A549 (cell line): Measurements from ENCODE around the gene APELA. TPM values are rescaled to one million over a fixed set of nuclear protein-coding genes. Genes with fewer than 3 reads are reported as not detected.

Experiments
- ATAC-seq, 2 experiments: fragments of 200-7000 bp in 1 of 2; fragments of >200 bp in 1 of 2; cut with Nextera tagmentation in 1 of 2; cut with Tn5 transposase in 1 of 2; 3 replicates each; pipeline versions ENCODE4 v1.8.0 to v1.9.1; 2018 to 2020; ENCODE audit warnings: mild to moderate bottlenecking in 1 of 2, moderate library complexity in 1 of 2
- CTCF ChIA-PET: fragments of 300-600 bp; sonication (Branson Sonifier 250); formaldehyde crosslinking; extraction: SDS; loops from one replicate; lab custom pipeline; 2021; ENCODE audit warnings: antibody characterized with exemption, inconsistent platforms; lab: Yijun Ruan, JAX
- POLR2A ChIA-PET: fragments of 350-600 bp; formaldehyde crosslinking; extraction: SDS; loops from one replicate; lab custom pipeline; 2021; ENCODE audit warnings: antibody characterized with exemption, inconsistent platforms; lab: Yijun Ruan, JAX
- DNase-seq, 2 experiments: peaks; one replicate each; pipeline versions ENCODE4 v3.0.0 to v3.0.0-alpha.2; 2011 to 2016; ENCODE audit warnings: low read depth in 1 of 2, low spot score in 1 of 2
- FAIRE-seq: peaks from 2 replicates; lab custom pipeline; 2011; peaks lifted over from hg19 to GRCh38; lab: Jason Lieb, UNC
- H3K27ac ChIP-seq, 2 experiments: fragments of >200 bp; sonication (Bioruptor Twin); formaldehyde crosslinking; 3 replicates each; pipeline ENCODE4 v1.5.1; 2016 to 2017
- H3K4me1 ChIP-seq: fragments of >200 bp; sonication (Bioruptor Twin); formaldehyde crosslinking; 3 replicates; pipeline ENCODE4 v1.6.1; 2016
- H3K4me2 ChIP-seq: fragments of >200 bp; sonication (Bioruptor Twin); formaldehyde crosslinking; 3 replicates; pipeline ENCODE4 v1.6.1; 2016
- H3K4me3 ChIP-seq: fragments of >200 bp; sonication (Bioruptor Twin); formaldehyde crosslinking; 3 replicates; pipeline ENCODE4 v1.5.1; 2016
- H3K9me3 ChIP-seq: fragments of >200 bp; sonication (Bioruptor Twin); formaldehyde crosslinking; 3 replicates; pipeline ENCODE4 v1.6.1; 2016
- BHLHE40 ChIP-seq: IDR thresholded peaks from 2 replicates; pipeline ENCODE4 v1.6.1; 2012; ENCODE audit warnings: low read depth, low read length, inconsistent platforms
- CBX8 ChIP-seq: fragments of 200-600 bp; sonication (generic); IDR thresholded peaks from 2 replicates; pipeline ENCODE4 v1.6.1; 2016
- EHMT2 ChIP-seq: fragments of 200-600 bp; sonication (generic); IDR thresholded peaks from 2 replicates; pipeline ENCODE4 v1.6.1; 2016; ENCODE audit warnings: antibody characterized with exemption, low read depth, mild to moderate bottlenecking, moderate library complexity
- EP300 ChIP-seq, 2 experiments: fragments of >200 bp; sonication (Bioruptor Twin); formaldehyde crosslinking; IDR thresholded peaks; 2 replicates in 1 of 2; 3 replicates in 1 of 2; pipeline ENCODE4 v1.6.1; 2016 to 2017
- ESRRA ChIP-seq: fragments of 150-350 bp; IDR thresholded peaks from 2 replicates; pipeline ENCODE4 v1.6.1; 2014; ENCODE audit warnings: mild to moderate bottlenecking, low read length, borderline replicate concordance
- FOXS1 ChIP-seq: fragments of 250-450 bp; sonication (Bioruptor Pico); IDR thresholded peaks from 2 replicates; pipeline ENCODE4 v1.5.0; 2020; ENCODE audit warnings: mild to moderate bottlenecking, moderate library complexity
- GATA3 ChIP-seq: IDR thresholded peaks from 2 replicates; pipeline ENCODE4 v1.6.1; 2012; ENCODE audit warnings: borderline replicate concordance
- HOXB13 ChIP-seq: fragments of 250-450 bp; sonication (Bioruptor Pico); IDR thresholded peaks from 2 replicates; pipeline ENCODE4 v1.5.0; 2020; ENCODE audit warnings: low read depth, mild to moderate bottlenecking, moderate library complexity
- JUN ChIP-seq, 2 experiments: fragments of >200 bp; sonication (Bioruptor Twin); formaldehyde crosslinking; IDR thresholded peaks; 2 replicates in 1 of 2; 3 replicates in 1 of 2; pipeline ENCODE4 v1.6.1; 2016 to 2017
- JUNB ChIP-seq: fragments of >200 bp; sonication (Bioruptor Twin); formaldehyde crosslinking; IDR thresholded peaks from 2 replicates; pipeline ENCODE4 v1.6.1; 2016
- KDM1A ChIP-seq: fragments of 200-600 bp; sonication (generic); IDR thresholded peaks from 2 replicates; pipeline ENCODE4 v1.6.1; 2016; ENCODE audit warnings: low read depth, mild to moderate bottlenecking
- NFE2L2 ChIP-seq: fragments of 150-350 bp; conservative IDR thresholded peaks from 2 replicates; pipeline ENCODE4 v1.6.1; 2014; ENCODE audit warnings: low read length
- NPAS2 ChIP-seq: fragments of 250-450 bp; sonication (Bioruptor Pico); IDR thresholded peaks from 2 replicates; pipeline ENCODE4 v1.8.0; 2022; ENCODE audit warnings: mild to moderate bottlenecking, moderate library complexity, borderline replicate concordance
- NR3C1 ChIP-seq: fragments of >200 bp; sonication (Bioruptor Twin); formaldehyde crosslinking; IDR thresholded peaks from 3 replicates; pipeline ENCODE4 v1.6.1; 2017
- PHF8 ChIP-seq: fragments of 200-600 bp; sonication (generic); IDR thresholded peaks from 2 replicates; pipeline ENCODE4 v1.6.1; 2016; ENCODE audit warnings: low read depth, mild to moderate bottlenecking, antibody characterized with exemption, moderate library complexity, borderline replicate concordance
- ZFP36 ChIP-seq: fragments of 450-650 bp; IDR thresholded peaks from 2 replicates; pipeline ENCODE4 v1.6.1; 2014; ENCODE audit warnings: borderline replicate concordance; ENCODE audit not compliant: partially characterized antibody
- ZNF302 ChIP-seq: fragments of 250-450 bp; sonication (Bioruptor Pico); IDR thresholded peaks from 2 replicates; pipeline ENCODE4 v1.9.0; 2021; ENCODE audit warnings: inconsistent platforms, mild to moderate bottlenecking, moderate library complexity
- ZSCAN20 ChIP-seq: fragments of 250-450 bp; sonication (Bioruptor Pico); IDR thresholded peaks from 2 replicates; pipeline ENCODE4 v1.8.0; 2022; ENCODE audit warnings: mild to moderate bottlenecking, moderate library complexity
- WGBS: methylation state at CpG from one replicate; pipeline ENCODE4 v1.1.6; 2017; ENCODE audit errors: missing lambda C conversion rate; 5-methylcytosine and 5-hydroxymethylcytosine counted together
- polyA plus RNA-seq, 4 experiments: library from polyadenylated mRNA; depleted of rRNA in 3 of 4; stranded (reverse); fragments of >200 nt; fragmentation: RNase III in 1 of 4; extraction: RNeasy Plus Mini Kit Qiagen cat#74134 plus additional on column Dnase treatment in 1 of 4; gene quantifications; 2 replicates in 3 of 4; 3 replicates in 1 of 4; pipeline ENCODE4 v1.2.3, GENCODE V29; 2011 to 2017
- TF ChIP-seq, protein P1 (sequence below): IDR thresholded peaks from 2 replicates; pipeline ENCODE4 v1.6.1; 2012; ENCODE audit warnings: low read depth, borderline replicate concordance
- TF ChIP-seq, protein P2 (sequence below): fragments of >200 bp; sonication (Bioruptor Twin); formaldehyde crosslinking; IDR thresholded peaks from 3 replicates; pipeline ENCODE4 v1.5.1; 2016
- TF ChIP-seq, protein P3 (sequence below): IDR thresholded peaks from 2 replicates; pipeline ENCODE4 v1.6.1; 2012
- TF ChIP-seq, protein P4 (sequence below): fragments of >200 bp; sonication (Bioruptor Twin); formaldehyde crosslinking; IDR thresholded peaks from 3 replicates; pipeline ENCODE4 v1.6.1; 2016

APELA gene
- polyA plus RNA-seq, 2 of the 4 experiments (the other 2 are of a cell fraction) = not detected

DNA sequence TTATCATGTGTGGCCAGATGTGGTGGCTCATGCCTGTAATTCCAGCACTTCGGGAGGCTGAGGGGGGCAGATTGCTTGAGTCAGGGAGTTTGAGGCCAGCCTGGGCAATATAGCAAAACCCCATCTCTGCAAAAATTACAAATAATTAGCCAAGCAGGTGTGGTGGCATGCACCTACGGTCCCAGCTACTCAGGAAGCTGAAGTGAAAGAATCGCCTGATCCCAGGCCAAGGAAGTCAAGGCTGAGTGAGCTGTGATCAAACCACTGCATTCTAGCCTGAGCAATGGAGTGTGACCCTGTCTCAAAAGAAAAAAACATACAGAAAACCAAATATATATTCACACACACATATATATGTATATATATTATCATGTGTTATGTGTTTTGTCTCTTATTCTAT is 15.0 kb downstream of the APELA start (continued):
- TF ChIP-seq JUN (IDR thresholded peaks at IDR 0.05) = no peak

DNA sequence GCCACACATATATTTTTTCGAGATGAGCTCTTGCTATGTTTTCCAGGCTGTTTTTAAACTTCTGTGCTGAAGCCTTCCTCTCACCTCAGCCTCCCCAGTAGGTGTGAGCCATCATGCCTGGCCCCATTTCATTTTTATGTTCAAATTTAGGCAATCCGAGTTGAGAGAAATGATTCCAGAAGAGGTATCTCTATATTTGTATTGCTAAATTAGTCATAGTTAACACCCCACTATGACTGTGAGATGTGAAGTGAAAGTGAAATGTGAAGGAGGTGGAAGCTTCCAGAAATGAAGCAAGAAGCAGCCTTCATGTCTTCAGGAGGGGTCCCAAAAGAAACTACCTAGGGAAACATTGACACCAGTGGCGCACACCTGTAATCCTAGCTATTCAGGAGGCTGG is 17.7 kb downstream of the APELA start:
- 27% methylated on average over 3 of the region's 3 CpGs for WGBS
- POLR2A ChIA-PET = no interaction called here
- CTCF ChIA-PET = no interaction called here

DNA sequence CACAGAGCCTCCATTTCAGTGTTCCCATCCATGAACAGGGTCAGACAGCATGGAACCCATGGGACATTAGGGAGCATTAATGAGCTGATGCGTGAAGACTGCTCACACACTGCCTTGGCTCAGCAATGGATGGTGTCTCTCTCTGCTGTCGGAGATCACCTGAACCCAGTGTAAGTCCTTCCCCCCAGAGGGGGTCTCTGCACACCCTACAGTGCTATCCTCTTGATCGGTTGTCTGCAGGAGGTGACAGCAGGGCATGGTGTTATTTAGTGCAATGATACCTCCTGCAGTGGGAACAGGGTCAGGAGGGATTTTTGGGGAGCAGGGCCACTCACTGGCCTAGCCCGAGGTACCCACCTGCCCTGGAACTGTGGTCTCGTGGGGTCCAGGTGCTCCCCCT is 25.6 kb downstream of the APELA start:
- Histone ChIP-seq H3K4me1 (no peaks in the 10 kb centered on the region), H3K27ac (no peak overlapping the region), H3K9me3 (no peaks in the 10 kb centered on the region)
- DNase-seq = no peak
- POLR2A ChIA-PET = no interaction called here
- no peak for ATAC-seq
- no peak for FAIRE-seq
- TF ChIP-seq FOXS1 (no peak), NFE2L2 (no peak), ZNF302 (CRISPR knock-in tag) (no peak), HOXB13 (CRISPR knock-in tag) (no peak), ZFP36 (no peak), JUNB (no peak), ZSCAN20 (CRISPR knock-in tag) (no peak)
- TF ChIP-seq, protein P1, sequence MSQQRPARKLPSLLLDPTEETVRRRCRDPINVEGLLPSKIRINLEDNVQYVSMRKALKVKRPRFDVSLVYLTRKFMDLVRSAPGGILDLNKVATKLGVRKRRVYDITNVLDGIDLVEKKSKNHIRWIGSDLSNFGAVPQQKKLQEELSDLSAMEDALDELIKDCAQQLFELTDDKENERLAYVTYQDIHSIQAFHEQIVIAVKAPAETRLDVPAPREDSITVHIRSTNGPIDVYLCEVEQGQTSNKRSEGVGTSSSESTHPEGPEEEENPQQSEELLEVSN = no peak
- TF ChIP-seq, all 56 proteins: peak for 0
- 6% methylated on average over 2 of the region's 5 CpGs for WGBS
- Histone ChIP-seq H3K4me3 (no peak overlapping the region), H3K4me2 (no peak overlapping the region)
- CTCF ChIA-PET = no interaction called here

More for the DNA sequence above, 17.7 kb downstream of the APELA start:
- FAIRE-seq (no peak), ATAC-seq (no peak), DNase-seq (no peak)
- TF ChIP-seq, protein P2, sequence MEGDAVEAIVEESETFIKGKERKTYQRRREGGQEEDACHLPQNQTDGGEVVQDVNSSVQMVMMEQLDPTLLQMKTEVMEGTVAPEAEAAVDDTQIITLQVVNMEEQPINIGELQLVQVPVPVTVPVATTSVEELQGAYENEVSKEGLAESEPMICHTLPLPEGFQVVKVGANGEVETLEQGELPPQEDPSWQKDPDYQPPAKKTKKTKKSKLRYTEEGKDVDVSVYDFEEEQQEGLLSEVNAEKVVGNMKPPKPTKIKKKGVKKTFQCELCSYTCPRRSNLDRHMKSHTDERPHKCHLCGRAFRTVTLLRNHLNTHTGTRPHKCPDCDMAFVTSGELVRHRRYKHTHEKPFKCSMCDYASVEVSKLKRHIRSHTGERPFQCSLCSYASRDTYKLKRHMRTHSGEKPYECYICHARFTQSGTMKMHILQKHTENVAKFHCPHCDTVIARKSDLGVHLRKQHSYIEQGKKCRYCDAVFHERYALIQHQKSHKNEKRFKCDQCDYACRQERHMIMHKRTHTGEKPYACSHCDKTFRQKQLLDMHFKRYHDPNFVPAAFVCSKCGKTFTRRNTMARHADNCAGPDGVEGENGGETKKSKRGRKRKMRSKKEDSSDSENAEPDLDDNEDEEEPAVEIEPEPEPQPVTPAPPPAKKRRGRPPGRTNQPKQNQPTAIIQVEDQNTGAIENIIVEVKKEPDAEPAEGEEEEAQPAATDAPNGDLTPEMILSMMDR = no peak
- TF ChIP-seq NR3C1 = no peak
- TF ChIP-seq, protein P3, sequence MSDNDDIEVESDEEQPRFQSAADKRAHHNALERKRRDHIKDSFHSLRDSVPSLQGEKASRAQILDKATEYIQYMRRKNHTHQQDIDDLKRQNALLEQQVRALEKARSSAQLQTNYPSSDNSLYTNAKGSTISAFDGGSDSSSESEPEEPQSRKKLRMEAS = no peak
- no peak for TF ChIP-seq ESRRA
- TF ChIP-seq ZFP36 = no peak
- Histone ChIP-seq H3K27ac (no peak overlapping the region), H3K4me1 (no peaks in the 10 kb centered on the region), H3K9me3 (no peaks in the 10 kb centered on the region), H3K4me2 (no peak overlapping the region), H3K4me3 (no peak overlapping the region)

DNA sequence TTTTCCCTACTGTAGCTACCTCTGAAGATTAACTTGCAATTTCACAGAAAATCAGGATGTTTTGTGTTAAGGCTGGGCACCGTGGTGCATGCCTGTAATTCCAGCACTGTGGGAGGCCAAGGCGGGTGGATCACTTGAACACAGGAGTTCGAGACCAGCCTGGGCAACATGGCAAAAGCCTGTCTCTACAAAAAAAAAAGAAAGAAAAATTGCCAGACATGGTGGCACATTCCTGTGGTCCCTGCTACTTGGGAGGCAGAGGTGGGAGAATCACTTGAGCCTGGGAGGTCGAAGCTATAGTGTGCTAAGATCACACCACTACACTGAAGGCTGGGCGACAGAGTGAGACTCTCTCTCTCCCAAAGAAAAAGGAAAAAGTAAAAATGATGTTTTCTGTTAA is 27.4 kb downstream of the APELA start:
- FAIRE-seq = no peak
- ChIA-PET POLR2A (no interaction called here), CTCF (no interaction called here)

More for the DNA sequence above, 27.4 kb downstream of the APELA start:
- Histone ChIP-seq H3K9me3 (no peaks in the 10 kb centered on the region), H3K4me3 (no peak overlapping the region), H3K27ac (no peak overlapping the region), H3K4me2 (no peak overlapping the region), H3K4me1 (no peaks in the 10 kb centered on the region)
- DNase-seq (no peak), ATAC-seq (no peak)
- no peak for TF ChIP-seq HOXB13 (CRISPR knock-in tag)
- TF ChIP-seq, protein P3 = no peak
- no peak for TF ChIP-seq KDM1A
- TF ChIP-seq EP300 (IDR thresholded peaks at IDR 0.05) = no peak
- no peak for TF ChIP-seq NR3C1
- TF ChIP-seq, protein P4, sequence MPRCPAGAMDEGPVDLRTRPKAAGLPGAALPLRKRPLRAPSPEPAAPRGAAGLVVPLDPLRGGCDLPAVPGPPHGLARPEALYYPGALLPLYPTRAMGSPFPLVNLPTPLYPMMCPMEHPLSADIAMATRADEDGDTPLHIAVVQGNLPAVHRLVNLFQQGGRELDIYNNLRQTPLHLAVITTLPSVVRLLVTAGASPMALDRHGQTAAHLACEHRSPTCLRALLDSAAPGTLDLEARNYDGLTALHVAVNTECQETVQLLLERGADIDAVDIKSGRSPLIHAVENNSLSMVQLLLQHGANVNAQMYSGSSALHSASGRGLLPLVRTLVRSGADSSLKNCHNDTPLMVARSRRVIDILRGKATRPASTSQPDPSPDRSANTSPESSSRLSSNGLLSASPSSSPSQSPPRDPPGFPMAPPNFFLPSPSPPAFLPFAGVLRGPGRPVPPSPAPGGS = no peak
- no peak for TF ChIP-seq BHLHE40
- no peak for TF ChIP-seq FOXS1
- TF ChIP-seq EHMT2 = no peak
- no peak for TF ChIP-seq NPAS2
- no peak for TF ChIP-seq CBX8
- no peak for TF ChIP-seq PHF8
- TF ChIP-seq, protein P1 = no peak
- TF ChIP-seq GATA3 = no peak
- TF ChIP-seq NFE2L2 = no peak
- 32% methylated on average over 5 of the region's 5 CpGs for whole genome bisulfite sequencing
